Activated B cell treated with CpG ODN at 0.5 μM for 24 hours (primary cell): Measurements from ENCODE around the gene STAT6. TPM values are rescaled to one million over a fixed set of nuclear protein-coding genes. Genes with fewer than 3 reads are reported as not detected.

ENCODE experiments used
- ATAC-seq: fragments of 200-7000 bp; cut with Tn5 transposase; one replicate; pipeline ENCODE4 v1.10.0; 2021; ENCODE audit warnings: low read depth, mild to moderate bottlenecking, moderate library complexity
- CTCF ChIA-PET: fragments of 350-600 bp; sonication (Branson Sonifier 250); formaldehyde crosslinking; loops from one replicate; lab custom pipeline; 2021; ENCODE audit warnings: antibody characterized with exemption; lab: Charles Lee
- POLR2A ChIA-PET: fragments of 350-600 bp; sonication (Branson Sonifier 250); formaldehyde crosslinking; loops from one replicate; lab custom pipeline; 2021; ENCODE audit warnings: antibody characterized with exemption; lab: Charles Lee
- DNase-seq: peaks from one replicate; pipeline ENCODE4 v3.0.0; 2022
- H3K27ac Mint-ChIP-seq: one replicate; pipeline ENCODE4 v1.8.0; 2020; ENCODE audit warnings: mixed read lengths
- H3K27me3 Mint-ChIP-seq: one replicate; pipeline ENCODE4 v1.8.0; 2021; ENCODE audit warnings: mixed read lengths
- H3K36me3 Mint-ChIP-seq: one replicate; pipeline ENCODE4 v1.8.0; 2021; ENCODE audit warnings: low read depth, mixed read lengths
- H3K4me1 Mint-ChIP-seq: one replicate; pipeline ENCODE4 v1.8.0; 2021; ENCODE audit warnings: mixed read lengths
- H3K4me3 Mint-ChIP-seq: one replicate; pipeline ENCODE4 v1.8.0; 2020; ENCODE audit warnings: mild to moderate bottlenecking, mixed read lengths
- H3K9me3 Mint-ChIP-seq: one replicate; pipeline ENCODE4 v1.8.0; 2020; ENCODE audit warnings: mixed read lengths
- CTCF ChIP-seq: fragments of 200-600 bp; IDR thresholded peaks from one replicate; pipeline ENCODE4 v1.8.0; 2022; ENCODE audit warnings: antibody characterized with exemption, mild to moderate bottlenecking
- intact Hi-C: fragments of 100-400 bp; cut with micrococcal nuclease; formaldehyde crosslinking; loops from one replicate; pipeline ENCODE4 v1.15.1; 2024
- total RNA-seq: library from RNA; stranded (reverse); gene quantifications from 2 replicates; pipeline ENCODE4 v1.2.3, GENCODE V29; 2022

The STAT6 gene
- total RNA-seq, 1 donor from 2014 or later: 745 TPM

- Mint-ChIP-seq H3K36me3 (peaks cover 86% of the 10 kb centered on the region), H3K27me3 (no peaks in the 10 kb centered on the region), H3K27ac (peak overlapping the region; percentile 63), H3K9me3 (no peaks in the 10 kb centered on the region), H3K4me1 (peaks cover 54% of the 10 kb centered on the region), H3K4me3 (no peak overlapping the region)
- intact Hi-C loops: no loop called here
- no peak for TF ChIP-seq CTCF
- POLR2A ChIA-PET: interaction anchor here (0.8 to 17.0 kb wide), 4 partner anchors 3 to 31 kb away, joined by 3 to 692 read pairs (median 514); partner anchors contain the start of genes LRP1, NAB2, NEMP1 and STAT6
- DNase-seq (no peak), ATAC-seq (no peak)
- CTCF ChIA-PET: interaction anchor here (1.0 to 10.6 kb wide), 3 partner anchors 10 to 28 kb away, joined by 3 to 102 read pairs (median 18); no protein-coding TSS in a partner anchor
These were observed 14.2 kb downstream of the STAT6 start for GRCh38 chr12:57096748-57097553.

GRCh38 chr12:57096099-57096572 lies 15.0 kb downstream of the STAT6 start:
- ChIA-PET CTCF (interaction anchor here (4.4 to 10.6 kb wide), 2 partner anchors 16 to 26 kb away, joined by 45 to 102 read pairs; partner anchors contain the start of gene STAT6), POLR2A (interaction anchor here (0.8 to 17.0 kb wide), 4 partner anchors 2 to 32 kb away, joined by 3 to 692 read pairs (median 514); partner anchors contain the start of genes LRP1, NAB2, NEMP1 and STAT6)
- DNase-seq (no peak), ATAC-seq (no peak)
- peaks cover 56% of the 10 kb centered on the region for H3K4me1 Mint-ChIP-seq
- H3K9me3 Mint-ChIP-seq: no peaks in the 10 kb centered on the region
- H3K36me3 Mint-ChIP-seq: peaks cover 83% of the 10 kb centered on the region
- H3K27me3 Mint-ChIP-seq: no peaks in the 10 kb centered on the region
- H3K4me3 Mint-ChIP-seq: no peak overlapping the region
- intact Hi-C loops: no loop called here
- peak overlapping the region; percentile 77 for H3K27ac Mint-ChIP-seq
- TF ChIP-seq CTCF: no peak

DNA sequence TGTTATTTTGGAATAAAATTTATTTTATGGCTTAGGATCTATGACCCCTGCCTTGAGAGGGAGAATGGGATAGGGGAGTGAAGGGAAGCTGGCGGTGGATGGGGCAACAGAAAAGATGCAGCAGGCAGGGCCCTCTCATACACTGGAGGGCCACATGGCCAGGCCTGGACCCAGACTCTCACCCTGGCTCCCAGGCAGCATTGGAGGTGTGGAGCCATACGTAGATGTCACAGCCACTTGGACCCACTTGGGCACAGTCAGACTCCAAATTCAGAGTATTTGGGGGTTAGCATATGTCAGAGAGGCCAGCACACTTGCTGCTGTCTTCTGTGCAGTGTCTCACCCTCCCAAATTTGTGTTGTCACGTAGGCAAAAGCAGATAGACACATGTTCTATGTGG lies 15.7 kb downstream of the STAT6 start:
- DNase-seq (no peak), ATAC-seq (no peak)
- Mint-ChIP-seq H3K4me1 (peaks cover 62% of the 10 kb centered on the region), H3K36me3 (peaks cover 86% of the 10 kb centered on the region), H3K9me3 (no peaks in the 10 kb centered on the region), H3K27me3 (no peaks in the 10 kb centered on the region), H3K4me3 (no peak overlapping the region), H3K27ac (peak overlapping the region; percentile 77)
- intact Hi-C loops: loop anchor here (2.0 kb wide), 1 partner anchor 17 kb away; the partner anchor contains the start of gene NEMP1
- CTCF ChIA-PET: interaction anchor here (4.4 to 10.6 kb wide), 2 partner anchors 16 to 25 kb away, joined by 45 to 102 read pairs; partner anchors contain the start of gene STAT6
- TF ChIP-seq CTCF: no peak
- POLR2A ChIA-PET: interaction anchor here (16.5 kb wide), 2 partner anchors 9 to 21 kb away, joined by 337 to 692 read pairs; partner anchors contain the start of genes NEMP1 and STAT6

GRCh38 chr12:57094208-57095160 lies 16.7 kb downstream of the STAT6 start:
- Mint-ChIP-seq H3K36me3 (peaks cover 78% of the 10 kb centered on the region), H3K27me3 (no peaks in the 10 kb centered on the region), H3K4me1 (peaks cover 70% of the 10 kb centered on the region), H3K9me3 (no peaks in the 10 kb centered on the region), H3K4me3 (peak overlapping the region; percentile 47), H3K27ac (peak overlapping the region; percentile 91)
- ChIA-PET CTCF (interaction anchor here (0.8 to 10.6 kb wide), 5 partner anchors 16 to 93 kb away, joined by 3 to 102 read pairs (median 4); partner anchors contain the start of genes NEMP1 and STAT6), POLR2A (interaction anchor here (0.6 to 16.5 kb wide), 6 partner anchors 9 to 400 kb away, joined by 3 to 692 read pairs (median 4); partner anchors contain the start of genes LRP1, NEMP1 and STAT6)
- no peak for TF ChIP-seq CTCF
- DNase-seq: no peak
- intact Hi-C loops: loop anchor here (1.0 to 2.0 kb wide), 2 partner anchors 16 kb away; partner anchors contain the start of gene NEMP1
- no peak for ATAC-seq
